Measurements from ENCODE around the gene MRPL40.

MRPL40 gene

GRCh38 chr22:19466126-19466716 lies 33.9 kb downstream of the MRPL40 start:
- Histone ChIP-seq H3K4me2 (ENCODE audit: low read depth, low read length) (no peak overlapping the region), H3K4me1 (ENCODE audit: low read length) (no peaks in the 10 kb centered on the region), H3K9ac (ENCODE audit: low read length) (no peak overlapping the region), H3K36me3 (replicated peaks; ENCODE audit: insufficient read depth, low read length) (peaks cover 22% of the 10 kb centered on the region), H3F3A (ENCODE audit: insufficient read depth, low read length) (no peaks in the 10 kb centered on the region), H3K27me3 (replicated peaks; ENCODE audit: insufficient read depth, low read length) (no peaks in the 10 kb centered on the region), H3K9me3 (replicated peaks; ENCODE audit: insufficient read depth, low read length) (no peaks in the 10 kb centered on the region), H2AFZ (ENCODE audit: low read length) (no peak overlapping the region), H3K27ac (ENCODE audit: low read length) (no peak overlapping the region), H3K4me3 (ENCODE audit: low read length) (no peak overlapping the region), H3K9me2 (replicated peaks; ENCODE audit: insufficient read depth, low read length) (no peaks in the 10 kb centered on the region), H3K79me2 (ENCODE audit: low read length) (peaks cover 27% of the 10 kb centered on the region), H4K20me1 (ENCODE audit: insufficient read depth, low read length) (no peaks in the 10 kb centered on the region)
- TF ChIP-seq EZH2phosphoT487 (IDR thresholded peaks at IDR 0.05; ENCODE audit: low read length) = no peak
- DNase-seq = no peak

GRCh38 chr22:19466848-19467752 lies 34.8 kb downstream of the MRPL40 start:
- H3K27ac ChIP-seq (ENCODE audit: low read length) = no peak overlapping the region
- H3K4me2 ChIP-seq (ENCODE audit: low read depth, low read length) = no peak overlapping the region
- H3K9me3 ChIP-seq (replicated peaks; ENCODE audit: insufficient read depth, low read length) = no peaks in the 10 kb centered on the region
- no peaks in the 10 kb centered on the region for H3K27me3 ChIP-seq (replicated peaks; ENCODE audit: insufficient read depth, low read length)
- DNase-seq = no peak
- TF ChIP-seq EZH2phosphoT487 (IDR thresholded peaks at IDR 0.05; ENCODE audit: low read length) = no peak
- TF ChIP-seq CTCF (IDR thresholded peaks at IDR 0.05; ENCODE audit: low read length) = no peak
- TF ChIP-seq EZH2 (optimal IDR thresholded peaks at IDR 0.05; ENCODE audit: low read depth, low read length) = no peak
- no peak overlapping the region for H2AFZ ChIP-seq (ENCODE audit: low read length)
- H3K9ac ChIP-seq (ENCODE audit: low read length) = no peak overlapping the region
- H3F3A ChIP-seq (ENCODE audit: insufficient read depth, low read length) = no peaks in the 10 kb centered on the region
- H3K9me2 ChIP-seq (replicated peaks; ENCODE audit: insufficient read depth, low read length) = no peaks in the 10 kb centered on the region
- peaks cover 36% of the 10 kb centered on the region for H3K79me2 ChIP-seq (ENCODE audit: low read length)
- H3K36me3 ChIP-seq (replicated peaks; ENCODE audit: insufficient read depth, low read length) = peaks cover 22% of the 10 kb centered on the region
- H4K20me1 ChIP-seq (ENCODE audit: insufficient read depth, low read length) = no peaks in the 10 kb centered on the region
- H3K4me1 ChIP-seq (ENCODE audit: low read length) = no peaks in the 10 kb centered on the region
- H3K4me3 ChIP-seq (ENCODE audit: low read length) = no peak overlapping the region

GRCh38 chr22:19467912-19468311 lies 35.6 kb downstream of the MRPL40 start:
- Histone ChIP-seq H3K4me3 (ENCODE audit: low read length) (no peak overlapping the region), H3K4me1 (ENCODE audit: low read length) (no peaks in the 10 kb centered on the region), H3K9me3 (replicated peaks; ENCODE audit: insufficient read depth, low read length) (no peaks in the 10 kb centered on the region), H2AFZ (ENCODE audit: low read length) (no peak overlapping the region), H3K36me3 (replicated peaks; ENCODE audit: insufficient read depth, low read length) (peaks cover 22% of the 10 kb centered on the region), H3K9ac (ENCODE audit: low read length) (no peak overlapping the region), H3K79me2 (ENCODE audit: low read length) (peaks cover 44% of the 10 kb centered on the region), H3K9me2 (replicated peaks; ENCODE audit: insufficient read depth, low read length) (no peaks in the 10 kb centered on the region), H4K20me1 (ENCODE audit: insufficient read depth, low read length) (no peaks in the 10 kb centered on the region), H3K27me3 (replicated peaks; ENCODE audit: insufficient read depth, low read length) (no peaks in the 10 kb centered on the region), H3K4me2 (ENCODE audit: low read depth, low read length) (no peak overlapping the region), H3K27ac (ENCODE audit: low read length) (no peak overlapping the region), H3F3A (ENCODE audit: insufficient read depth, low read length) (no peaks in the 10 kb centered on the region)
- no peak for TF ChIP-seq EZH2 (optimal IDR thresholded peaks at IDR 0.05; ENCODE audit: low read depth, low read length)
- TF ChIP-seq EZH2phosphoT487 (IDR thresholded peaks at IDR 0.05; ENCODE audit: low read length) = no peak
- no peak for TF ChIP-seq CTCF (IDR thresholded peaks at IDR 0.05; ENCODE audit: low read length)
- no peak for DNase-seq

Measured in MM.1S (cell line).